Measurements from ENCODE around the gene B3GAT1.
"Not testable (repeated sequence)": the region's sequence is repeated elsewhere in the genome, so short reads cannot be mapped to it uniquely, and the experiment has no call there.

B3GAT1 gene
- total RNA-seq = 3.4 to 52.1 (median 30.4) reads per million in 4 experiments

GRCh38 chr11:134412203-134413042 lies at the start of gene B3GAT1:
TSS of gene B3GAT1 (minus strand) at chr11:134412242. CDS start at chr11:134387659, 24,583 bp downstream.
- DNase-seq = no peak

- DNase-seq = no peak
These were observed 49.6 kb upstream of the B3GAT1 start for GRCh38 chr11:134461621-134462020.

GRCh38 chr11:134460881-134461280 lies 48.8 kb upstream of the B3GAT1 start:
- DNase-seq = no peak

GRCh38 chr11:134460062-134460561 lies 48.1 kb upstream of the B3GAT1 start:
- no peak for DNase-seq

- no peak for DNase-seq
These were observed 47.4 kb upstream of the B3GAT1 start for GRCh38 chr11:134459246-134460061.

- not testable (repeated sequence) for DNase-seq
These were observed 45.5 kb upstream of the B3GAT1 start for GRCh38 chr11:134457411-134458007.

GRCh38 chr11:134455516-134455915 lies 43.5 kb upstream of the B3GAT1 start:
- DNase-seq = no peak

GRCh38 chr11:134454146-134454690 lies 42.2 kb upstream of the B3GAT1 start:
- no peak for DNase-seq

GRCh38 chr11:134453441-134453840 lies 41.4 kb upstream of the B3GAT1 start:
- no peak for DNase-seq

GRCh38 chr11:134452838-134453155 lies 40.8 kb upstream of the B3GAT1 start:
- DNase-seq = no peak

- DNase-seq = no peak
These were observed 40.2 kb upstream of the B3GAT1 start for GRCh38 chr11:134452026-134452837.

GRCh38 chr11:134450186-134450585 lies 38.1 kb upstream of the B3GAT1 start:
- no peak for DNase-seq

GRCh38 chr11:134449713-134450112 lies 37.7 kb upstream of the B3GAT1 start:
- no peak for DNase-seq

GRCh38 chr11:134449051-134449450 lies 37.0 kb upstream of the B3GAT1 start:
- DNase-seq = no peak

- DNase-seq = no peak
These were observed 35.7 kb upstream of the B3GAT1 start for GRCh38 chr11:134447696-134448095.

- no peak for DNase-seq
These were observed 33.7 kb upstream of the B3GAT1 start for GRCh38 chr11:134445601-134446325.

- not testable (repeated sequence) for DNase-seq
These were observed 32.4 kb upstream of the B3GAT1 start for GRCh38 chr11:134444160-134445108.

GRCh38 chr11:134443246-134443645 lies 31.2 kb upstream of the B3GAT1 start:
- DNase-seq = no peak

GRCh38 chr11:134442246-134442645 lies 30.2 kb upstream of the B3GAT1 start:
- no peak for DNase-seq

GRCh38 chr11:134441706-134442105 lies 29.7 kb upstream of the B3GAT1 start:
- DNase-seq = no peak
